Right cardiac atrium (tissue), 5 donors: ENCODE results near the gene OR51B4. TPM values are rescaled to one million over a fixed set of nuclear protein-coding genes. Genes with fewer than 3 reads are reported as not detected.
"Not testable (repeated sequence)": the region's sequence is repeated elsewhere in the genome, so short reads cannot be mapped to it uniquely, and the experiment has no call there.

ENCODE experiments used
- ATAC-seq, 2 donors: fragments of 200-7000 bp; cut with Tn5 transposase; one replicate each; pipeline versions ENCODE4 v1.8.0 to v1.9.1; 2020; ENCODE audit warnings: moderate library complexity in 2 of 2, mild to moderate bottlenecking in 1 of 2
- DNase-seq, 3 donors: peaks; one replicate each; pipeline ENCODE4 v3.0.0-alpha.2; 2020
- H3K27ac ChIP-seq: one replicate; pipeline ENCODE4 v1.5.1; 2013; ENCODE audit warnings: mild to moderate bottlenecking, low read length, control low read depth, moderate library complexity
- H3K27me3 ChIP-seq: one replicate; pipeline ENCODE4 v1.6.1; 2013; ENCODE audit not compliant: control insufficient read depth, insufficient read depth
- H3K4me1 ChIP-seq: one replicate; pipeline ENCODE4 v1.6.1; 2013; ENCODE audit warnings: low read length; ENCODE audit not compliant: control insufficient read depth, insufficient read depth
- H3K4me3 ChIP-seq: one replicate; pipeline ENCODE4 v1.5.1; 2013; ENCODE audit warnings: low read length, control low read depth
- H3K9me3 ChIP-seq: one replicate; pipeline ENCODE4 v1.6.1; 2013; ENCODE audit warnings: low read length; ENCODE audit not compliant: control insufficient read depth
- WGBS: extraction: QIAGEN DNeasy Blood & Tissue Kit; methylation state at CpG from one replicate; pipeline ENCODE4 v1.1.7; 2013; 5-methylcytosine and 5-hydroxymethylcytosine counted together
- intact Hi-C, 4 donors: fragments of 100-400 bp; cut with DNase I; formaldehyde crosslinking; loops; one replicate each; pipeline versions ENCODE4 v1.11.0 to v1.14.0; 2022 to 2023
- polyA plus RNA-seq: library from polyadenylated mRNA; stranded (reverse); fragments of 200-250 nt; gene quantifications from one replicate; pipeline ENCODE4 v1.2.3, GENCODE V29; 2013
- total RNA-seq, 4 donors: library from RNA; stranded (reverse); fragmentation: NEBNext Ultra II Directional; extraction: Animal tissue kit (Norgen Biotek cat#: 25700); gene quantifications; one replicate each; pipeline ENCODE4 v1.2.1, GENCODE V29; 2021
- donor health status: healthy with polysubstance abuse.
- donor health status: DM: no; HTN: yes; CAD: no.
- donor health status: DM: no; HTN: no; CAD: no.
- donor health status: DM: no; HTN: yes; CAD: no; lungs with severe emphysema.
- donor health status: DM: yes; HTN: yes; CAD: no.

OR51B4 gene
- total and polyA plus RNA-seq, 5 donors: not detected

DNA sequence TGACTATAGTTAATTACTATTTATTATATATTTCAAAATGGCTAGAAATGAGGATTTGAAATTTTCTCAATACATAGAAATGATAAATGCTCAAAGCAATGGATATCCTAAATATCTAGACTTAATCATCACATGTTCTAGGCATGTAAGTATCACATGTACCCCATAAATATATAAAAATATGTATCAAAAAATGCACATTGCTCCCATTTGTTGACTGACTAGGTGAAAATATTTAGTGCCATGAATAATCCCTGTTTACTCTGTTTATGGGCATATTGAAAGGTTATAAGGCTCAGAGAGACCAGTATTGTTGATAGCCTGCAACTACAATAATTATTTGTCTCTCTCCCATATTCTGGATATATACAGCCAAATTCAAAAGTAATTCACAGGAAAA lies 35.1 kb downstream of the OR51B4 start:
- Histone ChIP-seq H3K4me3 (no peak overlapping the region), H3K27me3 (no peaks in the 10 kb centered on the region), H3K4me1 (no peaks in the 10 kb centered on the region), H3K27ac (no peak overlapping the region), H3K9me3 (no peaks in the 10 kb centered on the region)
- DNase-seq (no peak), ATAC-seq (no peak)
- intact Hi-C loops: no loop called here

DNA sequence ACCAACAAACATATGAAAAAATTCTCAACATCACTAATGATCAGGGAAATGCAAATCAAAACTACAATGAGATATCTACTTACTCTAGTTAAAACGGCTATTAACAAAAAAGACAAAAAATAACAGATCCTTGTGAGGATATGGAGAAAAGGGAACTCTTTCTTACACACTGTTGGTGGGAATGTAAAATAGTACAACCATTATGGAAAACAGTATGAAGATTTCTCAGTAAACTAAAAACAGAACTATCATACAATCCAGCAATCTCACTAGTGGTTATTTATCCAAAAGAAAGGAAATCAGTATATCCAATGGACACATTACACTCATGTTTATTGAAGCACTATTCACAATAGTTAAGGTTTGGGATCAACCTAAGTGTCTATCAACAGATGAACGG lies 35.9 kb downstream of the OR51B4 start:
- Histone ChIP-seq H3K27me3 (no peaks in the 10 kb centered on the region), H3K4me3 (no peak overlapping the region), H3K9me3 (no peaks in the 10 kb centered on the region), H3K4me1 (no peaks in the 10 kb centered on the region), H3K27ac (no peak overlapping the region)
- DNase-seq (no peak), ATAC-seq (no peak)
- WGBS: 39% methylated on average over 2 of the region's 2 CpGs
- intact Hi-C loops: no loop called here

DNA sequence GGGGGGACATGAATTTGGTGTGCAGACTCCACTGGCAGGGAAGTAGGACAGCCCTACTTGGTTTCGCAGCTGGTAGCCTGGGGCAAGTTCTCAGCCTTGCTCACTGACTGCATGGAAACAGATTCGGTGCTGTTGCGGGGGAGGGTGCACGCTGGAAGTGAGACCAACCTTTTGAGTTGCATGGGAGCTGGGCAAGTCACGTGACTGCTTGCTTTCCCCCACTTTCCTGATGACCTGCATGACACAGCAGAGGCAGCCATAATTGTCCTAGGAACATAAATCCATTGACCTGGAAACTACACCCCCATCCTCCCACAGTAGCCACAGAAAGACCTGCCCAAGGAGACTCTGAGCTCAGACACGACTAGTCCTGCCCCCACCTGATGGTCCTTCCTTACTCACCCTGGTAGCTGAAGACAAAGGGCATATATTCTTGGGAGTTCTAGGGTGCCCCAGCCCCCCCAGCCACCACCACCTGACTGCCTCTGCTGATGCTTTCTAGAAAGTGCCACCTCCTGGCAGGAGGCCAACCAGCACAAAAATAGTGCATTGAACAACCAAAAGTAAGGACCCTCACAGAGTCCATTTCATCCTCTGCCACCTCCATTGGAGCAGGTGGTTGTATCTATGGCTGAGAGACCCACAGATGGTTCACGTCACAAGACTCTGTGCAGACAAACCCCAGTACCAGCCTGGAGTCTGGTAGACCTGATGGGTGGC lies 43.0 kb downstream of the OR51B4 start:
- Histone ChIP-seq H3K4me3 (no peak overlapping the region), H3K27ac (no peak overlapping the region), H3K27me3 (no peaks in the 10 kb centered on the region), H3K9me3 (no peaks in the 10 kb centered on the region), H3K4me1 (no peaks in the 10 kb centered on the region)
- ATAC-seq: no peak
- intact Hi-C loops: no loop called here
- DNase-seq: no peak
- 65% methylated on average over 7 of the region's 7 CpGs for WGBS

DNA sequence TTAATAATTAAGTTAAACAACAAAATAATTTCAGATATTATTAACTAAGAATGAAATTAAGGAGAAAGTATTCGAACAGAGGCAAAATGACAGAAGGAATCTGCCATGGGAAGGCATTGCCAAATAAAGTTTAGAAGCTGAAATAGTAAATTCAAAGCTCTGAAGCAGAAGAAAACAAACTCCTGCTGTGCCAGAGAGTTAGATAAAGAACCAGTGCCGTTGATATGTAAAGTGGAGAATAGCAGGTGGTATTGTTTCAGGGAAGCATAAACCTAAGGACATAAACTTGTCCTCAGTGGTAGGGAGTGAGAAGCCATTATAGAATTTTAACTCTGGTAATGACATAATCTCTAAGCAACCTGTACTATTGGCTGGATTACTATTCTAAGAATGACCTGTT lies 44.5 kb downstream of the OR51B4 start:
- no peaks in the 10 kb centered on the region for H3K9me3 ChIP-seq
- 25% methylated on average over 2 of the region's 2 CpGs for WGBS
- H3K4me3 ChIP-seq: no peak overlapping the region
- H3K4me1 ChIP-seq: no peaks in the 10 kb centered on the region
- H3K27ac ChIP-seq: no peak overlapping the region
- no peak for DNase-seq
- H3K27me3 ChIP-seq: no peaks in the 10 kb centered on the region
- intact Hi-C loops: no loop called here
- no peak for ATAC-seq

- H3K27ac ChIP-seq, DNase-seq, intact Hi-C loops, H3K27me3 ChIP-seq, H3K4me3 ChIP-seq, H3K4me1 ChIP-seq, H3K9me3 ChIP-seq: not testable (repeated sequence)
- ATAC-seq: peak in 1 of 2 donors; percentile 13
- WGBS: 53% methylated on average over 4 of the region's 9 CpGs
Observed at GRCh38 chr11:5254646-5255413, 46.9 kb downstream of the OR51B4 start, which contains the start of gene HBG2. Gene HBG2, minus strand, starts transcription at chr11:5254781. Its CDS starts 53 bp downstream, at chr11:5254728.

GRCh38 chr11:5254023-5254422 lies 47.7 kb downstream of the OR51B4 start:
- not testable (repeated sequence) for H3K4me1 ChIP-seq

DNA sequence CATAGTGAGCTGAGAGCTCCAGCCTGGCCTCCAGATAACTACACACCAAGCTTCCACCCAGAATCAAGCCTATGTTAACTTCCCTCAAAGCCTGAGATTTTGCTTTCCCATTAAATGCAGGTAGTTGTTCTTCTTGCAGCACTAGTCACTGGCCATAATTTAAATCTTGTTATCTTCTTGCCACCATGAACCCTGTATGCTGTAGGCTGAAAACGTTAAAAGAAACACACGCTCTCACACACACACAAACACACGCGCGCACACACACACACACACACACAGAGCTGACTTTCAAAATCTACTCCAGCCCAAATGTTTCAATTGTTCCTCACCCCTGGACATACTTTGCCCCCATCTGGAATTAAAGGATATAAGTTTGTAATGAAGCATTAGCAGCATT lies 48.3 kb downstream of the OR51B4 start:
- H3K27me3 ChIP-seq, intact Hi-C loops, ATAC-seq, DNase-seq, H3K27ac ChIP-seq, H3K4me1 ChIP-seq, H3K4me3 ChIP-seq, H3K9me3 ChIP-seq: not testable (repeated sequence)
- WGBS: 87% methylated on average over 5 of the region's 5 CpGs

More at GRCh38 chr11:5254023-5254422, 47.7 kb downstream of the OR51B4 start:
- intact Hi-C loops, H3K27me3 ChIP-seq, DNase-seq, H3K9me3 ChIP-seq, H3K27ac ChIP-seq, ATAC-seq, H3K4me3 ChIP-seq: not testable (repeated sequence)
- 73% methylated on average over 2 of the region's 2 CpGs for WGBS

GRCh38 chr11:5252919-5253265 lies 48.9 kb downstream of the OR51B4 start:
- ATAC-seq (no peak), DNase-seq (no peak)
- Histone ChIP-seq H3K27ac (no peak overlapping the region), H3K27me3 (no peaks in the 10 kb centered on the region), H3K4me3 (no peak overlapping the region), H3K4me1 (no peaks in the 10 kb centered on the region), H3K9me3 (no peaks in the 10 kb centered on the region)
- intact Hi-C loops: no loop called here
- WGBS: 76% methylated on average over 1 of the region's 1 CpG

DNA sequence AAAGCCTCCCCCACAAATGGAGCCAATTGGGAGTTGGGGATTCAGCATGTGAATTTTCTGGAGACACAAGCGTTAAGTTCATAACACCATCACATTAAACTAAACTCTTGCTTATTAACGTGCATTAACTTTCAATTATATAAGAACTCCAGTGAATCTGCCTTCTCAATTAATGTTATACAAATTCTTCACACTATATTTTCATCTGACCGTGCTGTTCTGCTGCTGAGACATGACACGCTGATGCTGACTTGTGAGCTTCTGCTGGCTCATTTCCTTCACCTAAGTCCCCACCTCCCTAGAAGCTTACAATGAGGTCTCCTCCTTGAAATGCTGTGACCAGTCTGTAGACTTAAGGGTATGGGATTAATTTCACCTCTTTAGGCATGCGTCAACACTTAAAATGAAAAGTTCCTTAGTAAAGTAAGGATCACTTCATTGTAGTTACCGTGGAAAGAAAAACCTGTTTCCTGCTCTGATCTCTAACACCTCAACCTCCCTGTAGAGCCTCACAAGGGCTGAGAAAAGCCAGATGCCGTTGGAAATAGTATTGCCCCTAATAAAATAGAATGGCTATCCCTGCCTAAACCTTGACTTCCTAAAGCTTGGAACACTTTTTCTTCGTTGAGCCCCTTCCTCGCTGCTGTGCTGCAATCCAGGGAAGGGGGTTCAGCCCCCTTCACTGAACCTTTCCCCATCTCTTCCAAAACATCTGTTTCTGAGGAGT lies 49.4 kb downstream of the OR51B4 start:
- ATAC-seq (no peak), DNase-seq (no peak)
- no peaks in the 10 kb centered on the region for H3K4me1 ChIP-seq
- H3K4me3 ChIP-seq: no peak overlapping the region
- intact Hi-C loops: no loop called here
- 76% methylated on average over 9 of the region's 9 CpGs for WGBS
- H3K27me3 ChIP-seq: no peaks in the 10 kb centered on the region
- H3K27ac ChIP-seq: no peak overlapping the region
- no peaks in the 10 kb centered on the region for H3K9me3 ChIP-seq

GRCh38 chr11:5251746-5252145 lies 50.0 kb downstream of the OR51B4 start:
- intact Hi-C loops: no loop called here
- 68% methylated on average over 2 of the region's 2 CpGs for WGBS
- DNase-seq (no peak), ATAC-seq (no peak)
- H3K9me3 ChIP-seq: no peaks in the 10 kb centered on the region
- no peaks in the 10 kb centered on the region for H3K27me3 ChIP-seq
- no peaks in the 10 kb centered on the region for H3K4me1 ChIP-seq
- H3K27ac ChIP-seq: no peak overlapping the region
- no peak overlapping the region for H3K4me3 ChIP-seq
